ENCODE measurements around the gene KIF26B.
"Not testable (repeated sequence)": the region's sequence is repeated elsewhere in the genome, so short reads cannot be mapped to it uniquely, and the experiment has no call there.

KIF26B gene

DNA sequence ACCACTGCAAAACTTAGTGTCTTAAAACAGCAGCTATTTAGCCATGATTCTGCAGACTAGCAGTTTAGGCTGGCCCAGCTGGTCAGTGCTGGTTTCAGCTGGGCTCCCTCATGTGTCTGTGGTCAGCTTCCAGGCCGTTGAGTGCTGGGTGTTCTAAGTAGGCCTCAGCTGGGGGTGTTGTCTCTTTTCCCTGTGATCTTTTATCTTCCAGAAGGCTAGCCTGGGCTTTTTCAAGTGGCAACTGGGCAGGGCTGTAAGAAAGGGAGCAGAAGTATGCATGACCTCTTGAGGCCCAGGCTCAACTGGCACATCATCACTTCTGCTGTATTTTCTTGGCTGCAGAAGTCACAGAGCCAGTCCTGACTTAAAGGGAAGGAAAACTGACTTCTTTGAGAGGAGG is 136.1 kb downstream of the KIF26B start:
- no peak for DNase-seq

GRCh38 chr1:245291351-245291750 is 136.6 kb downstream of the KIF26B start:
- no peak for DNase-seq

GRCh38 chr1:245292141-245292540 is 137.4 kb downstream of the KIF26B start:
- no peak for DNase-seq

DNA sequence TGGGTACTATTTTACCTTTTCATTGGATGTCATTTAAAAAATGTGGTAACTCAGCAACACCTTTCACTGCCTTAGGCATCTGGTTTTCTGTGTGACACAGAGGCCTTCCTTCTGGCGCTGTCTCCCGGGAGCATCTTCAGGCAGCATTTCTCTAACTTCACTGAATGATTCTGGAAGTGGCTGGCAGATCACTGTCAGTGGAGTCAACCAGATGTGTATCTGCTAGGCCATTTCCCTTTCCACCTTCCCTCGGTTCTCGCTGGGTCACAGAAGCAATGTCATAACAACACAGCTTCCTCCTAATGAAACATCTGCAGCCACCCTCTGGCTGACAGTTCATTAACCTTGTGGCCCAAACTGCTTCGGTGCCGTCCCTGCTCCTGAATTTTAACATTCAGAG is 137.8 kb downstream of the KIF26B start:
- peak; percentile 57 to 79 for DNase-seq

DNA sequence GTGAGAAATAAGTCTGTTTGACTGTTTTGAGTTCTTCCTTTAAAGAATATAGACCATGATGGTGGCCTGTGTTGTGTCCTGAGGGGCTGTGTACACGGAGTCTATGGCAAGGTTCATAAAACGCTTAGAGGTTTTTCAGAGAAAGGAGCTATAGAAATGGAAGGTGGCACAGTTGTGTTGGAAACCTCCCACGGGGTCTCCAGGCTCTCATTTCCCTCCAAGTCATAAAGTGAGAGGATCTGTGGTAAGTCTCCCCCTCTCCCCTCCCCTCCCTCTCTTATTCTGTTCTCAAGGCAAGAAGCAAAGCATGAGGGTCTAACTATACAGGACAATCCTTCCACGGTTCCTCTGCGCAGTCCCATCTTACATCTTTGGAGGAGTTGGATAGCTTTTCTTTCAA is 139.2 kb downstream of the KIF26B start:
- no peak for DNase-seq

DNA sequence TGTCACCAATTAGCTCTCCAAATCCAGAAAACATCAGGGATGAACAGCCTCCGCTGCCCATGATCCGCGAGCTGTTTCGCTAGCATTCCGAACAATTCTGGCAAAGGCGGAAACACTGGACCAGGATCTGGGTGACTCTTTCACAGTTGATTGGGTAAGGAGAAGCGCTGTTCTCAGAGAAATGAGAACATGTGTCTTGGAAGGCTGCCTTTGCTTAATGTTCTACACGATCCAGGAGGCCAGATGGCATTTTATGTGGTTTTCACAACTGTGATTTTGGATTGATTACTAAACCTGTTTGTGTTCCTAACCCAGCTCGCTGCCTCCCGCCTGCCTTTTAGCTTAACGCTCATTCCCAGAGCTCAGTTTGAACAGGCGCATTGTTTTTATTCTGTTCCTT is 144.0 kb downstream of the KIF26B start:
- no peak for DNase-seq

DNA sequence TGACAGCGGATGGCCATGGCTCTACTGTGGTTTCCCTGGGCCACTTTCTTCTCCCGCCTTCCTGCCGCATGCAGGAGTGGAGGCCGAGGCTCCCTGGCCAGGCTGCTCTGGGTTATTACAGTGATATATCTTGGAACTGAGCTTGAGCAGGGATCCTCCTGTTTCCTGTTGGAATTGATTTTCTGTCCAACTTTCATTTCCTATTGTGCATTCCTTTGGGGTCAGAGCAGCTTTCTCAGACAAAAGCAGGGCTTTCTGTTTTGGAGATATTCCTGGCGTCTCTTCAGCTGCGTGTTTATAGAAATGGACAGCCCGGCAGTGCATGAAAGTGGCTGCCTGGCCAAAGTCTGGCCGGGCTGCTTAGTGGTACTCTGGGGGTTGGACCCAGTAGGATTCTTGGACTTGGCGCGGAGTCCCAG is 146.4 kb downstream of the KIF26B start:
- DNase-seq: no peak

GRCh38 chr1:245301921-245302320 is 147.1 kb downstream of the KIF26B start:
- DNase-seq: no peak

DNA sequence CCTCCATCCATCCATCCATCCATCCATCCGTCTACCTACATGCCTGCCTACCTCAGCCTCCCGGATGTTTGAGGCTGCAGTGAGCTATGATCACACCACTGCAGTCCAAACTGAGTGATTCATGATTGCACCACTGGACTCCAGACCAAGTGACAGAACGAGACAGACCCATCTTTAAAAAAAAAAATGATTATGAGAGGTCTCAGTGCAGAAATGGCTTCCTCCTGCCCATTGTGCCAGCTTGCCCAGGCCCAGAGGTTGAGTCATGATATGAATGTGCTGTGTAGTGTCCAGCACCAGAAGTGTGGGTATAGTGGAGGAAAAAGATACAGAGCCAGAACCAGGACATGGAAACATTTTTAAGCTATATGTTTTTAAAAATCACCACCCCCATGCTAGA is 149.9 kb downstream of the KIF26B start:
- no peak for DNase-seq

DNA sequence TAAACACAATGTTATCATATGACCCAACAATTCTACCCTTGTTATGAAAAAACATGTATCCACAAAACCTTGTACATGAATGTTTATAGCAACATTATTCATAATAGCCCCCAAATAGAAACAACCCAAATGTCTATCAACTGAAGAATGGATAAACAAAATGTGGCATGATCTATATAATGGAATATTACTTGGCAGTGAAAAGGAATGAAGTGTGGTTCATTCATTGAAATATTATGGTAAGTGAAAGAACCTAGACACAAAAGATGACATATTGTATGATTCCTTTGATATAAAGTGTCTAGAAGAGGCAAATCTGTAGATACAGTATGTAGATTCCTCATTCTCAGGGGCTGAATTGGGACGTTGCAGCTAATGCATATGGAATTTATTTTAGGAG is 151.2 kb downstream of the KIF26B start:
- no peak for DNase-seq

- DNase-seq: no peak
Measured at GRCh38 chr1:245306628-245307410, 152.0 kb downstream of the KIF26B start.

- DNase-seq: peak; percentile 96 to 98
Measured at GRCh38 chr1:245310571-245311531, 156.1 kb downstream of the KIF26B start.

GRCh38 chr1:245311887-245312536 is 157.2 kb downstream of the KIF26B start:
- DNase-seq: no peak

DNA sequence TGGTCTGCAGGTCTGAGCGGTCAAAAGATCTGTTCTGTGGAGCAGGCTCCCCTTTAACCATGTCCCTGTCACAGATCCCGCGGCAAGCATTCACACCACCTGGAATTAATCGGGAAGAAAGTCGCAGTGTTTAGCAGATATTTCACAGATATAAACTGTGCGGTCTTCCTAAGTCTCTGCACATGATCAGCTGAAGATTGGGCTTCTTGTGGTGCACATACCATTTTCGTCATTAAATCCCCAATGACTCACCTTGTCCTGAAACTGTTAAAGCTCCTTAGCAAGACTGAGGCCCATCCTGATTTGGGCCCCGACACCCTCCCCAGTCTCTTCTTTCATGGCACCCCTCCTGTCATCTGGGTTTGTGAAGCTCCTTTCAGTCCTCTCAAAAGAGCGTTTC is 158.8 kb downstream of the KIF26B start:
- DNase-seq: no peak

GRCh38 chr1:245316784-245317183 is 162.0 kb downstream of the KIF26B start:
- DNase-seq: no peak

- DNase-seq: no peak
Measured at GRCh38 chr1:245317217-245317616, 162.4 kb downstream of the KIF26B start.

DNA sequence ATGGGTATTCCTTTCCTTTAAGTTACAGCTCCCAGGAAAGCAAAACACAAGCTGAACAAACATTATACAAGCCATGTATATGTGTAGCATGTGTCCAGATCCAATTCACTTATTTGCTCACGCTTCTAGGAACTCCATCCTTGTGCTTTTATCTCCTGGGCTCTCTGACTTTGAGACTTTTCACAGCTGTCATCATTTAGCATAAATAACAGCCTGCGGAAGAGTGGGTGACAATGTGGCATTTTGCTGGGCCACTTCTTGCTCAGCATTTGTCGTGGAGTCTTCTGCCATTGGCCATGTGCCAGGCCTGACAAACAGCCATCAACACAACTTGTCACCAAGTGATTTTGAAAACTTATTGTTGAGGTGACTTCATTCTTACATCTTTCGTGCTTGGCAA is 164.3 kb downstream of the KIF26B start:
- no peak for DNase-seq

DNA sequence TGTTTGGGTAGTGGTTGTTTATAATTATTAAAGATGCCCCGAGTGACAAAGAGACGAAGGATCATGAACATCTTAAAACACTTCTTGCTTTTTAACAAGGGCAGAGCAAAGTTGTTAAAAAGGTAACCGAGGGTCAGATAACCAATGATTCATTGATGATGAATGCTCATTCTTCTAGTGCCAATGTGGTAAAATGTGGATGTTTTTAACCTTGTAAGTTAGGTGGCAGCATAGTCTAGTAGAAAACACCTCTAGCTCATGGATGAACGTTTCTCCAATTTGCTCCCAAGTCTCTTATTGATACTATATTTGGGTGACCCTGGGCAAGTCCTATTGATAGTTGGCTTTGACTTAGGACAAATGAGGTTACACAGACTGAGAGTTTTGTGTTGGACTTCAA is 167.9 kb downstream of the KIF26B start:
- DNase-seq: peak; percentile 9 to 27

DNA sequence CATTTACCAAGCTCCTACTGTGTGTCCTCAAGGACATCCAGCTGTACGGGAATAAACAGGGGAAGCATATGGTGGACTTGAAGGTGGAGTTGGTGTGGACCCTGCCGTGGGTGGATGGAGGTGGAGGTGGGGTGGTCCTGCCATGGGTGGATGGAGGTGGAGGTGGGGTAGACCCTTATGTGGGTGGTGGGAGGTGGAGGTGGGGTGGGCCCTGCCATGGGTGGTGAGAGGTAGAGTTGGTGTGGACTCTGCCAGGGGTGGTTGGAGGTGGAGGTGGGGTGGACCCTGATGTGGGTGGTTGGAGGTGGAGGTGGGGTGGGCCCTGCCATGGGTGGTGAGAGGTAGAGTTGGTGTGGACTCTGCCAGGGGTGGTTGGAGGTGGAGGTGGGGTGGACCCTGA is 169.0 kb downstream of the KIF26B start:
- not testable (repeated sequence) for DNase-seq

DNA sequence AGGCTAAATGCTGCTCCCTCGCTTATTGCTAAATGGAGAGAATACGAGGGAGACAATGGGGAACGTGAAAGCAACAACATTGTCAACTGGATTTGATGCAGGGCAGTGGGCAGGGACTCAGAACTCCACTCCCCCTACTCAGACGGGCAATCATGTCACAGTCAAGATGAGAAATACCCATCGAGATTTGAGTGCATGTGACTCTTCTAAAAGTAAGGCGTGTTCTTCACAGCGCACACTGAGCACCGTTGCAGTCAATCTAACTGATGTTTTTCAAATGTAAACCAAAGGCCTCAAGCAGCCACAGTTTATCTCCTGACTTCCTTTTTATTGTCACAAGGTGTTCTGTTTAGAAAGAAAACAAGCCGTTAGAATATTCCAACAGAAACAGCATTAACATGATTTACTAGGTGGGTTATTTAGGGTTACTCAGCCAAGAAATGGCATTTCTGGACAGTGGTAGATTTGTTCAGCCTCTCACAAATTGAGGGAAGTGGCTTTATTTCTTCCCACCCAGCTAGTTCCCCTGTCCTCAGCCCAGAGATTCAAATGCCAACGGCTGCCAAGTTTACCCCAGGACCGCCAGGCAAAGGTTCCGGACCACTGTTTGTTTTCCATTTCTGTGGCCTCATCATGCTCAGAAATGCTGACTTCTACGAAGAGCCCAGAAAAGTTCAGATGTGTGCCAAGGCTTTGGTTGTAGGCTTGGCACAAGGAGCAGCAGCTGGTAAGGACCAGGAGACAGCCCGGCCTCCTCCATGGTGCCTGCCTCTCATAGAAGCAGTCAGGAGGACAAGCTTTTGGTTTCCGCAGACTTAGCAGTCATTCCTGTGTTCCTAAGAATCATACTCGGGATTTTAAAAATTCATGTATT is 171.4 kb downstream of the KIF26B start:
- DNase-seq: no peak

DNA sequence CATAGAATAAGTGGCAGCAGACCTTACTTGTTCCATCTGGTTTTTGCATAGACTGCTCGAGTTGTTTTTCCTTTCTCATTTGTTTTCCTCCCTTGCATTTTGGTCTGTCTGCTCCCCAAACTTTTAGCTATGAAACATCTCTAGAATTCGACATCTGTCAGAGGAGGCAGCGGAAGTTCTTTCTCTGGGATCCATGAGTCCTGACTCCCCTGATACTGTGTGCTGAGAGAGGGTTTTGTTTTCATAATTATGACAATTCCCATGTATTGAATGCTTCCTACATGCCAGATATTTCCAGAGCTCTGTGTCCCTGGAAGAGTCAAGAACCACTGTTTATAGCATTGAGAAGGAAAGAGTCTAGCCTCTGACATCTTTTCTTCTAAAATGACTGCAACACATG is 172.6 kb downstream of the KIF26B start:
- DNase-seq: no peak

GRCh38 chr1:245327842-245328241 is 173.1 kb downstream of the KIF26B start:
- no peak for DNase-seq
